ENCODE results near the gene PDIA4. TPM values are rescaled to one million over a fixed set of nuclear protein-coding genes. Genes with fewer than 3 reads are reported as not detected.
A peak's percentile ranks its signal among the peaks of the same experiment; 100 is the strongest.

Gene PDIA4
- total RNA-seq, 3 donors from 2014 or later (not counting 1 experiment from before 2014, with no cell fraction given), result 54.0 to 82.0 (median 62.7) TPM

DNA sequence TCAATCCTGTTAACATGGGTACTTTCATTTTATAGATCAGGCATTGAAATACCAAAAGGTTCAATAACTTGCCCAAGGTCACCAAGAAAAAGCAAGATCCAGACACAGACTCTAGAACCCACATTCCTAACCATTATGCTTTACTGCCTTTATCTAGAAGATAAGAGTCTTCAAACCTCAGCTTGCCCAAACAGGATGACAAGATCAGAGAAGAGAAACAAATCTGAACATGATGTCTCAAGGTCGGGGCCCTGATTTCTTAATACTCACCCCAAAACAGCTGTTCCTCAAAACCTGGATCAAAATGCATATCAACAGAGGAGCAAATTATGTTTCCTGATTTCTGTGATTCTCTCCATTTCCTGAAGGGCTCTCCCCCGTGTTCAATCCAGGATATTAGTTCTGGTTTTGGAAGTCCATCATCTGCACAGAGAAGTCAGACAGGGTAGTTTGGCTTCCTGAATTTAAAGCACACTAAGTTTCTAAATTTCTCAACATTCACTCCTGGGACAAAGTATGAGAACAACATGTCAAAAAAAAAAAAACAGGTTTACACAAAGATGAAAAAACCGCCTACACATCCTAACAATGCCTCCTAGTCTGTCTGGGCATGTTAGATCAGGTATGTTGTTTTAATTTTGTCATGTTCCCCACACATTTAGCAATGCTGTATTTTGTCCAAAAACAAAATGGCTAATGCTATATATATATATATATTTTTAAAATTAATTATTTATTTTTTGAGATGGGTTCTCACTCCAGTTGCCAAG, 46.0 kb upstream of the PDIA4 start:
- H3K4me1 Mint-ChIP-seq, result peaks cover 6 to 7% of the 10 kb centered on the region in 2 donors
- no peaks in the 10 kb centered on the region for H3K27me3 Mint-ChIP-seq (ENCODE audit: low read depth in 2 of 2)
- no peaks in the 10 kb centered on the region for H3K27me3 ChIP-seq (ENCODE audit: control insufficient read depth, insufficient read depth, low read length)
- no peak overlapping the region for H3K27ac ChIP-seq (ENCODE audit: low read length)
- H3K9me3 Mint-ChIP-seq, result no peaks in the 10 kb centered on the region
- H3K27ac Mint-ChIP-seq, result no peak overlapping the region
- ATAC-seq, result no peak
- H3K36me3 Mint-ChIP-seq, result peaks cover 8% of the 10 kb centered on the region
- H3K4me1 ChIP-seq (ENCODE audit: control insufficient read depth, insufficient read depth, low read length), result peaks cover 7% of the 10 kb centered on the region
- 73% methylated on average over 2 of the region's 3 CpGs for WGBS (ENCODE audit: insufficient coverage)
- TF ChIP-seq, protein P1, sequence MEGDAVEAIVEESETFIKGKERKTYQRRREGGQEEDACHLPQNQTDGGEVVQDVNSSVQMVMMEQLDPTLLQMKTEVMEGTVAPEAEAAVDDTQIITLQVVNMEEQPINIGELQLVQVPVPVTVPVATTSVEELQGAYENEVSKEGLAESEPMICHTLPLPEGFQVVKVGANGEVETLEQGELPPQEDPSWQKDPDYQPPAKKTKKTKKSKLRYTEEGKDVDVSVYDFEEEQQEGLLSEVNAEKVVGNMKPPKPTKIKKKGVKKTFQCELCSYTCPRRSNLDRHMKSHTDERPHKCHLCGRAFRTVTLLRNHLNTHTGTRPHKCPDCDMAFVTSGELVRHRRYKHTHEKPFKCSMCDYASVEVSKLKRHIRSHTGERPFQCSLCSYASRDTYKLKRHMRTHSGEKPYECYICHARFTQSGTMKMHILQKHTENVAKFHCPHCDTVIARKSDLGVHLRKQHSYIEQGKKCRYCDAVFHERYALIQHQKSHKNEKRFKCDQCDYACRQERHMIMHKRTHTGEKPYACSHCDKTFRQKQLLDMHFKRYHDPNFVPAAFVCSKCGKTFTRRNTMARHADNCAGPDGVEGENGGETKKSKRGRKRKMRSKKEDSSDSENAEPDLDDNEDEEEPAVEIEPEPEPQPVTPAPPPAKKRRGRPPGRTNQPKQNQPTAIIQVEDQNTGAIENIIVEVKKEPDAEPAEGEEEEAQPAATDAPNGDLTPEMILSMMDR (IDR thresholded peaks at IDR 0.05), result no peak
- H3K4me3 ChIP-seq (ENCODE audit: low read length), result no peak overlapping the region
- peaks cover 44% of the 10 kb centered on the region for H3K36me3 ChIP-seq (ENCODE audit: control insufficient read depth, insufficient read depth, low read length)
- intact Hi-C loops (cut with micrococcal nuclease), result no loop called here
- DNase-seq, result no peak
- H3K4me3 Mint-ChIP-seq, result no peak overlapping the region
- no peaks in the 10 kb centered on the region for H3K9me3 ChIP-seq (ENCODE audit: control insufficient read depth, insufficient read depth, low read length)

DNA sequence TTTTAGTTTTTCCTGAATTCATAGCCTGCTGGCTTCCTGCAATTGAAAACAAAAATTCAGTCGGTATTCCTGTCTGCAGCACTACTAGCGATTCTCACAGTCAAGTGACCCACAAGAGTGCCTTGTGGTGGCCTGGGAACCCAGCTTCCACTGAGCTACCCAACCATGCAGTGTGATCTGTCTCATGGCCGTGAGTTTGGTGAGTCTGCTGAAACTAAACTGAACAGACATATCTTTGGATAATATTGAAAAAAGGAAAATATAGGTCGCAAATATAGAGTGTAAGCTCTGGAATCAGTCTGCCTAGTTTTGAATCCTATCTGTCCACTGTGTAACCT, 44.1 kb upstream of the PDIA4 start:
- H3K27me3 Mint-ChIP-seq (ENCODE audit: low read depth in 2 of 2), result no peaks in the 10 kb centered on the region
- H3K4me1 ChIP-seq (ENCODE audit: control insufficient read depth, insufficient read depth, low read length), result peaks cover 7% of the 10 kb centered on the region
- H3K27ac ChIP-seq (ENCODE audit: low read length), result no peak overlapping the region
- no peaks in the 10 kb centered on the region for H3K27me3 ChIP-seq (ENCODE audit: control insufficient read depth, insufficient read depth, low read length)
- peak overlapping the region; percentile 38 to 83 for H3K27ac Mint-ChIP-seq
- DNase-seq (no peak), ATAC-seq (no peak)
- TF ChIP-seq, protein P1 (IDR thresholded peaks at IDR 0.05), result no peak
- H3K4me1 Mint-ChIP-seq, result peaks cover 6 to 11% of the 10 kb centered on the region in 2 donors
- intact Hi-C loops (cut with micrococcal nuclease), result no loop called here
- peaks cover 8% of the 10 kb centered on the region for H3K36me3 Mint-ChIP-seq
- peaks cover 44% of the 10 kb centered on the region for H3K36me3 ChIP-seq (ENCODE audit: control insufficient read depth, insufficient read depth, low read length)
- no peak overlapping the region for H3K4me3 Mint-ChIP-seq
- H3K4me3 ChIP-seq (ENCODE audit: low read length), result no peak overlapping the region
- H3K9me3 ChIP-seq (ENCODE audit: control insufficient read depth, insufficient read depth, low read length), result no peaks in the 10 kb centered on the region
- no peaks in the 10 kb centered on the region for H3K9me3 Mint-ChIP-seq
- WGBS (ENCODE audit: insufficient coverage), result 89% methylated on average over 4 of the region's 4 CpGs

DNA sequence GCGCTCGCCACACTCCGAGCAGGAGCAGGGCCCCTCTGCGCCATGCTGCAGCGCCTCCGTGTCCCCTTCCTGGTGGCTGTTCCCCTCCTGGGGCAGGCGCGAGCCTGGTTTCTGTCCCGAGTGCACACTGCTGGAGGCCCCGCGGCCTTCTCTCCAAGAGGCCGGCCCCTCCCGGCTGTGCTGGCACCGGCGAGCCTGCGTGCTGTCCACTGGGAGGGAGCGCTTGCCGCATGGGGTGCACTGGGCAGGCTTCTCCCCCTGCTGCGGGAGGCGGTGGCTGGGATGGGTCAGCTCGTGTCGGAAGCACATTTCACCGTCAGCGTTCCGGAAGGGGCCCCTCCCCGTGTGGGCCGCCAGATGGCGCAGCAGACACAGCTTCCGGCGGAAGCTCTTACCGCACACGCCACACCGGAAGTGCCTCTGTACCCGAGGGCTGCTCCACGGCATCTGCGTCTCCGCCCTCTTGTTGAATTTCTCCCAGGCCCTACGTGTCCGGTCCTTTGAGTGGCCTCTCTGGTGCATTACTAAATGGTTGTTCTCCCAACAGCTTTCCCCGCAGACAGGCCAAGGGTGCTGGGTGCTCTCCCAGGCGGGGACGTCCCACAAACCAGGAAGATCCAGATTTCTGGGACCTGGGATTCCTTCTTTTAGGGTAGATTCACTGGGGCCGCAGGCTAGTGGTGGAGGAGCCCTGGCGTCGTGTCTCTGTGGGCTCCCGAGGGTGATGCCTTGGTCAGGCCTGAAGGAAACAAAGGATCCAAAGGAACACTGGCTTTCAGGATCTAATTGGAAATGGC, 43.5 kb upstream of the PDIA4 start:
- H3K36me3 ChIP-seq (ENCODE audit: control insufficient read depth, insufficient read depth, low read length), result peaks cover 41% of the 10 kb centered on the region
- H3K4me1 ChIP-seq (ENCODE audit: control insufficient read depth, insufficient read depth, low read length), result peaks cover 7% of the 10 kb centered on the region
- Mint-ChIP-seq H3K9me3 (no peaks in the 10 kb centered on the region), H3K4me3 (peak overlapping the region; percentile 25), H3K27ac (peak overlapping the region; percentile 38 to 83), H3K4me1 (peaks cover 3 to 8% of the 10 kb centered on the region in 2 donors), H3K27me3 (ENCODE audit: low read depth in 2 of 2) (no peaks in the 10 kb centered on the region), H3K36me3 (peaks cover 5% of the 10 kb centered on the region)
- H3K9me3 ChIP-seq (ENCODE audit: control insufficient read depth, insufficient read depth, low read length), result no peaks in the 10 kb centered on the region
- DNase-seq, result peak in 1 of 2 donors; percentile 73
- peak; percentile 30 to 95 (median 69) for ATAC-seq
- intact Hi-C loops (cut with micrococcal nuclease), result no loop called here
- 87% methylated on average over 46 of the region's 46 CpGs for WGBS (ENCODE audit: insufficient coverage)
- no peak overlapping the region for H3K4me3 ChIP-seq (ENCODE audit: low read length)
- no peaks in the 10 kb centered on the region for H3K27me3 ChIP-seq (ENCODE audit: control insufficient read depth, insufficient read depth, low read length)
- TF ChIP-seq, protein P1 (IDR thresholded peaks at IDR 0.05), result no peak
- H3K27ac ChIP-seq (ENCODE audit: low read length), result peak overlapping the region; percentile 12

All from natural killer cell (primary cell).